ENCODE results near the gene GALNT9.

- no peak for TF ChIP-seq POLR2AphosphoS5 (IDR thresholded peaks at IDR 0.05)
- TF ChIP-seq CTCF (IDR thresholded peaks at IDR 0.05) = no peak
- no peak for TF ChIP-seq POLR2A (IDR thresholded peaks at IDR 0.05)
These were observed 140.5 kb downstream of the GALNT9 start for GRCh38 chr12:132188916-132189325.

Measured in prostate gland (tissue), 2 donors.